ENCODE data around the gene JUNB. TPM values are rescaled to one million over a fixed set of nuclear protein-coding genes. Genes with fewer than 3 reads are reported as not detected.

The JUNB gene
- polyA plus RNA-seq, 2 of the 4 experiments (the other 2 are of a cell fraction), result 55.6 to 94.7 TPM

DNA sequence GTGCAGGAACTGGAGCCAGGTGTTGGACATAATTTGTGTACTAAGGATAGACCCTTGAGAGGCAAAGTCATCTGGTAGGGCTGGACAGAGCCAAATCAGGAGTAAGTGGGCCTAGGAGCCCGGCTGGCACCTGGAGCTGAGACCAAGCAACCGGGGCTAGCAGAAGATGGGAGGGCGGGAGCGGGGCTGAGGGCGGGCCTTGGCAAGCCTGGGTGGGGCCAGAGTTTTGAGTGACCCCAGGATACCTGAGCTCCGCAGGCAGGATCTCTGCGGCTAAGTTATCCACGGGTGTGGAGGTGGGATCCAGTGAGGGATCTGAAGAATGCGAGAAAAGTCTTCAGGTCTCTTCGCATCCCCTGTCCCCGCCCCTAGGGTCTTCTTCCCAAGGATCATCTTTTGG is 24.1 kb upstream of the JUNB start:
- H3K4me2 ChIP-seq, result no peak overlapping the region
- no peak for ATAC-seq
- ChIA-PET POLR2A (interaction anchor here (0.6 kb wide), 1 partner anchor 52 kb away, joined by 11 read pairs; no protein-coding TSS in a partner anchor), CTCF (interaction anchor here (1.5 to 38.2 kb wide), 7 partner anchors 2 to 117 kb away, joined by 5 to 901 read pairs (median 79); partner anchors contain the start of genes BEST2, GET3, HOOK2 and JUNB)
- no peak overlapping the region for H3K4me3 ChIP-seq
- WGBS (ENCODE audit: missing lambda C conversion rate), result 90% methylated on average over 11 of the region's 11 CpGs
- no peak for FAIRE-seq
- H3K9me3 ChIP-seq, result no peaks in the 10 kb centered on the region
- no peak for TF ChIP-seq FOSB (CRISPR knock-in tag; IDR thresholded peaks at IDR 0.05)
- no peak for TF ChIP-seq PHF8 (IDR thresholded peaks at IDR 0.05; ENCODE audit: borderline replicate concordance, low read depth)
- no peak for TF ChIP-seq CEBPB (IDR thresholded peaks at IDR 0.05)
- TF ChIP-seq KDM5A (IDR thresholded peaks at IDR 0.05), result no peak
- no peak for TF ChIP-seq ZSCAN20 (CRISPR knock-in tag; IDR thresholded peaks at IDR 0.05)
- TF ChIP-seq HOXA7 (CRISPR knock-in tag; IDR thresholded peaks at IDR 0.05), result no peak
- no peak for TF ChIP-seq RAD21 (conservative IDR thresholded peaks at IDR 0.05 in 1 of 2, IDR thresholded peaks at IDR 0.05 in 1 of 2)
- no peak for TF ChIP-seq CBX8 (IDR thresholded peaks at IDR 0.05)
- TF ChIP-seq ZC3H11A (IDR thresholded peaks at IDR 0.05), result no peak
- TF ChIP-seq ESRRA (IDR thresholded peaks at IDR 0.05; ENCODE audit: borderline replicate concordance, low read length), result no peak
- no peak for TF ChIP-seq POLR2A (IDR thresholded peaks at IDR 0.05; ENCODE audit: low read length)
- TF ChIP-seq MAFK (IDR thresholded peaks at IDR 0.05; ENCODE audit: partially characterized antibody), result no peak
- H3K27ac ChIP-seq, result no peak overlapping the region
- DNase-seq (ENCODE audit: low read depth in 1 of 2, low spot score in 1 of 2), result no peak
- H3K4me1 ChIP-seq, result no peaks in the 10 kb centered on the region

DNA sequence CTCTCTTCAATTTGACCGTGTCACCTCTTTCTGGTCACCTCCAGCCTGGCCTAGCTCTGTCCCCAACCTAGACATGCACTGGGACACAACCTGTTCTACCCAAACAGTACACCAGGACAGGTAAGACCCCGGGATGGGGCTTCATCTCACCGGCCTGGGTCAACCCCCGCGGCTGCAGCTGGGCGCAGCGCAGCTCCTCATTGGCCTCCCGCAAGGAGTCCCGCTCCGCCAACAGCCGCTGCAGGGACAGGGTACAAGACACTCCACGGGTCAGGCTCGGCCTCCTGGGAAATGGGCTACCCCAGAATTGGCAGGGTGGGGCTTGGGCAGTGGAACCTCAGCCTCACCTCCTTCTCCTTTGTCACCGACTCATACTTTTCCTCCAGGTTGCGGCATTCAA is 23.6 kb upstream of the JUNB start:
- no peak overlapping the region for H3K4me3 ChIP-seq
- no peak overlapping the region for H3K4me2 ChIP-seq
- H3K27ac ChIP-seq, result no peak overlapping the region
- no peaks in the 10 kb centered on the region for H3K9me3 ChIP-seq
- FAIRE-seq (no peak), DNase-seq (ENCODE audit: low read depth in 1 of 2, low spot score in 1 of 2) (no peak), ATAC-seq (no peak)
- TF ChIP-seq RNF2 (IDR thresholded peaks at IDR 0.05; ENCODE audit: borderline replicate concordance, low read depth) (no peak), CBX8 (IDR thresholded peaks at IDR 0.05) (no peak), MAZ (IDR thresholded peaks at IDR 0.05; ENCODE audit: borderline replicate concordance, low read depth, low read length) (no peak), FOXS1 (CRISPR knock-in tag; IDR thresholded peaks at IDR 0.05) (no peak), CHD4 (IDR thresholded peaks at IDR 0.05; ENCODE audit: borderline replicate concordance) (no peak), GATA3 (IDR thresholded peaks at IDR 0.05; ENCODE audit: borderline replicate concordance) (no peak), HOXA7 (CRISPR knock-in tag; IDR thresholded peaks at IDR 0.05) (no peak), EHMT2 (IDR thresholded peaks at IDR 0.05; ENCODE audit: low read depth) (no peak)
- TF ChIP-seq, protein P1, sequence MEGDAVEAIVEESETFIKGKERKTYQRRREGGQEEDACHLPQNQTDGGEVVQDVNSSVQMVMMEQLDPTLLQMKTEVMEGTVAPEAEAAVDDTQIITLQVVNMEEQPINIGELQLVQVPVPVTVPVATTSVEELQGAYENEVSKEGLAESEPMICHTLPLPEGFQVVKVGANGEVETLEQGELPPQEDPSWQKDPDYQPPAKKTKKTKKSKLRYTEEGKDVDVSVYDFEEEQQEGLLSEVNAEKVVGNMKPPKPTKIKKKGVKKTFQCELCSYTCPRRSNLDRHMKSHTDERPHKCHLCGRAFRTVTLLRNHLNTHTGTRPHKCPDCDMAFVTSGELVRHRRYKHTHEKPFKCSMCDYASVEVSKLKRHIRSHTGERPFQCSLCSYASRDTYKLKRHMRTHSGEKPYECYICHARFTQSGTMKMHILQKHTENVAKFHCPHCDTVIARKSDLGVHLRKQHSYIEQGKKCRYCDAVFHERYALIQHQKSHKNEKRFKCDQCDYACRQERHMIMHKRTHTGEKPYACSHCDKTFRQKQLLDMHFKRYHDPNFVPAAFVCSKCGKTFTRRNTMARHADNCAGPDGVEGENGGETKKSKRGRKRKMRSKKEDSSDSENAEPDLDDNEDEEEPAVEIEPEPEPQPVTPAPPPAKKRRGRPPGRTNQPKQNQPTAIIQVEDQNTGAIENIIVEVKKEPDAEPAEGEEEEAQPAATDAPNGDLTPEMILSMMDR (IDR thresholded peaks at IDR 0.05), result no peak
- POLR2A ChIA-PET, result interaction anchor here (0.6 kb wide), 1 partner anchor 52 kb away, joined by 11 read pairs; no protein-coding TSS in a partner anchor
- WGBS (ENCODE audit: missing lambda C conversion rate), result 83% methylated on average over 5 of the region's 15 CpGs
- CTCF ChIA-PET, result interaction anchor here (3.2 to 38.2 kb wide), 6 partner anchors 1 to 117 kb away, joined by 17 to 901 read pairs (median 402); partner anchors contain the start of genes BEST2, GET3, HOOK2 and JUNB
- no peaks in the 10 kb centered on the region for H3K4me1 ChIP-seq

DNA sequence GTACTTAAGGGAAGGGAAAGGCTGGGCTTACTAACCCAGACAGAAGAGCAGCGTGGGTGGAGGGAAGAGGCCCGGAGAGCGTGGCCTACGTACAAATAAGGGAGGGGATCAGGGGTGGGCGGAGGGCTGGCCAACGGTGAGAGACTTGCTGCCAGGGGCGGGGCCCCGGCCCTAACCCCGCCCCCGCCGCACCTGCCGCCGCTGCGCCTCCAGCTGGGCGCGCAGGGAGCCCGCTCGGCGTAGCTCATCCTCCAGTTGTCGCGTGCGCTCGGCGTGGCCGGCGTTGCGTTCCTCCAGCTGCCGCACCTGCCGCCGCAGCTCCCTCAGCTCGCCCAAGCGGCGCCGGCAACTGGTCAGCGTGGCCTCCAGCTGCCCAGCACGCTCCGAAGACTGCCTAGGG is 21.6 kb upstream of the JUNB start:
- Histone ChIP-seq H3K27ac (no peak overlapping the region), H3K4me3 (no peak overlapping the region), H3K4me2 (no peak overlapping the region), H3K4me1 (peaks cover 8% of the 10 kb centered on the region; the same call in 2 of the 3 replicates), H3K9me3 (no peaks in the 10 kb centered on the region)
- FAIRE-seq (no peak), DNase-seq (ENCODE audit: low read depth in 1 of 2, low spot score in 1 of 2) (no peak), ATAC-seq (no peak)
- TF ChIP-seq HDAC2 (IDR thresholded peaks at IDR 0.05) (no peak), ZFP36 (IDR thresholded peaks at IDR 0.05; ENCODE audit: borderline replicate concordance, partially characterized antibody) (no peak), MAZ (IDR thresholded peaks at IDR 0.05; ENCODE audit: borderline replicate concordance, low read depth, low read length) (no peak), ZNF302 (CRISPR knock-in tag; IDR thresholded peaks at IDR 0.05) (no peak), CHD4 (IDR thresholded peaks at IDR 0.05; ENCODE audit: borderline replicate concordance) (no peak), FOSL2 (IDR thresholded peaks at IDR 0.05) (no peak), FOSL2 (CRISPR knock-in tag; IDR thresholded peaks at IDR 0.05) (no peak), NR3C1 (IDR thresholded peaks at IDR 0.05) (no peak), TP53 (CRISPR knock-in tag; IDR thresholded peaks at IDR 0.05) (no peak), EHF (CRISPR knock-in tag; IDR thresholded peaks at IDR 0.05) (no peak), ESRRA (IDR thresholded peaks at IDR 0.05; ENCODE audit: borderline replicate concordance, low read length) (no peak), NFE2L2 (conservative IDR thresholded peaks at IDR 0.05; ENCODE audit: low read length) (no peak), FOXS1 (CRISPR knock-in tag; IDR thresholded peaks at IDR 0.05) (no peak), HOXA7 (CRISPR knock-in tag; IDR thresholded peaks at IDR 0.05) (no peak), SREBF2 (IDR thresholded peaks at IDR 0.05) (no peak)
- TF ChIP-seq, protein P2, sequence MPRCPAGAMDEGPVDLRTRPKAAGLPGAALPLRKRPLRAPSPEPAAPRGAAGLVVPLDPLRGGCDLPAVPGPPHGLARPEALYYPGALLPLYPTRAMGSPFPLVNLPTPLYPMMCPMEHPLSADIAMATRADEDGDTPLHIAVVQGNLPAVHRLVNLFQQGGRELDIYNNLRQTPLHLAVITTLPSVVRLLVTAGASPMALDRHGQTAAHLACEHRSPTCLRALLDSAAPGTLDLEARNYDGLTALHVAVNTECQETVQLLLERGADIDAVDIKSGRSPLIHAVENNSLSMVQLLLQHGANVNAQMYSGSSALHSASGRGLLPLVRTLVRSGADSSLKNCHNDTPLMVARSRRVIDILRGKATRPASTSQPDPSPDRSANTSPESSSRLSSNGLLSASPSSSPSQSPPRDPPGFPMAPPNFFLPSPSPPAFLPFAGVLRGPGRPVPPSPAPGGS (IDR thresholded peaks at IDR 0.05), result no peak
- TF ChIP-seq, protein P3, sequence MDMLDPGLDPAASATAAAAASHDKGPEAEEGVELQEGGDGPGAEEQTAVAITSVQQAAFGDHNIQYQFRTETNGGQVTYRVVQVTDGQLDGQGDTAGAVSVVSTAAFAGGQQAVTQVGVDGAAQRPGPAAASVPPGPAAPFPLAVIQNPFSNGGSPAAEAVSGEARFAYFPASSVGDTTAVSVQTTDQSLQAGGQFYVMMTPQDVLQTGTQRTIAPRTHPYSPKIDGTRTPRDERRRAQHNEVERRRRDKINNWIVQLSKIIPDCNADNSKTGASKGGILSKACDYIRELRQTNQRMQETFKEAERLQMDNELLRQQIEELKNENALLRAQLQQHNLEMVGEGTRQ (IDR thresholded peaks at IDR 0.05), result no peak
- TF ChIP-seq, protein P4, sequence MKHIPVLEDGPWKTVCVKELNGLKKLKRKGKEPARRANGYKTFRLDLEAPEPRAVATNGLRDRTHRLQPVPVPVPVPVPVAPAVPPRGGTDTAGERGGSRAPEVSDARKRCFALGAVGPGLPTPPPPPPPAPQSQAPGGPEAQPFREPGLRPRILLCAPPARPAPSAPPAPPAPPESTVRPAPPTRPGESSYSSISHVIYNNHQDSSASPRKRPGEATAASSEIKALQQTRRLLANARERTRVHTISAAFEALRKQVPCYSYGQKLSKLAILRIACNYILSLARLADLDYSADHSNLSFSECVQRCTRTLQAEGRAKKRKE (CRISPR knock-in tag; IDR thresholded peaks at IDR 0.05; ENCODE audit: low read depth), result no peak
- 84% methylated on average over 11 of the region's 37 CpGs for WGBS (ENCODE audit: missing lambda C conversion rate)
- POLR2A ChIA-PET, result no interaction called here
- CTCF ChIA-PET, result interaction anchor here (8.5 to 29.7 kb wide), 3 partner anchors 21 to 77 kb away, joined by 79 to 901 read pairs (median 725); partner anchors contain the start of genes BEST2, GET3, JUNB and PRDX2

All from A549 (cell line).